ENCODE results near the gene SPAG17. TPM values are rescaled to one million over a fixed set of nuclear protein-coding genes. Genes with fewer than 3 reads are reported as not detected.

SPAG17 gene
- polyA plus RNA-seq, 1 donor from 2014 or later = 0.25 TPM

DNA sequence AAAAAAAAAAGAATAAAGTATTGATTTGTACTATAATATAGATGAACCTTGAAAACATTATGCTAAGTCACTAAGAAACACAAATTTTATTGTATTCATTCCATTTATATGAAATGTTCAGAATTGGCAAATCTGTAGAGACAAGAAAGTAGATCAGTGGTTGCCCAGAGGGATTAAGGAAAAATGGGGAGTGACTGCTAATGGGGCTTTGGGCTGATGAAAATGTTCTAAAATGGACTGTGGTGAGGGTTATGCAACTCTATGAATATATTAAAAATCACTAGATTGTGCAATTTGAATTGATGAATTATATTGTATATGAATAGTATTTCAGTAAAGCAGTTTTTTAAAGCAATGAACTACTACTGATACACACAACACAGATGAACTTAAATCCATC is 265.7 kb downstream of the SPAG17 start:
- H3F3A ChIP-seq (ENCODE audit: insufficient read depth, low read length, poor library complexity, severe bottlenecking) = no peaks in the 10 kb centered on the region
- TF ChIP-seq MXI1 (conservative IDR thresholded peaks at IDR 0.05; ENCODE audit: poor library complexity, severe bottlenecking) (no peak), RAD21 (conservative IDR thresholded peaks at IDR 0.05) (no peak), SMC3 (conservative IDR thresholded peaks at IDR 0.05; ENCODE audit: poor library complexity) (no peak), EZH2 (IDR thresholded peaks at IDR 0.05; ENCODE audit: borderline replicate concordance, insufficient read depth, low read length, poor library complexity, severe bottlenecking) (no peak), EP300 (conservative IDR thresholded peaks at IDR 0.05; ENCODE audit: poor library complexity, severe bottlenecking) (no peak), POLR2AphosphoS5 (IDR thresholded peaks at IDR 0.05) (no peak), TAF1 (IDR thresholded peaks at IDR 0.05; ENCODE audit: low read depth) (no peak)
- TF ChIP-seq, protein P1, sequence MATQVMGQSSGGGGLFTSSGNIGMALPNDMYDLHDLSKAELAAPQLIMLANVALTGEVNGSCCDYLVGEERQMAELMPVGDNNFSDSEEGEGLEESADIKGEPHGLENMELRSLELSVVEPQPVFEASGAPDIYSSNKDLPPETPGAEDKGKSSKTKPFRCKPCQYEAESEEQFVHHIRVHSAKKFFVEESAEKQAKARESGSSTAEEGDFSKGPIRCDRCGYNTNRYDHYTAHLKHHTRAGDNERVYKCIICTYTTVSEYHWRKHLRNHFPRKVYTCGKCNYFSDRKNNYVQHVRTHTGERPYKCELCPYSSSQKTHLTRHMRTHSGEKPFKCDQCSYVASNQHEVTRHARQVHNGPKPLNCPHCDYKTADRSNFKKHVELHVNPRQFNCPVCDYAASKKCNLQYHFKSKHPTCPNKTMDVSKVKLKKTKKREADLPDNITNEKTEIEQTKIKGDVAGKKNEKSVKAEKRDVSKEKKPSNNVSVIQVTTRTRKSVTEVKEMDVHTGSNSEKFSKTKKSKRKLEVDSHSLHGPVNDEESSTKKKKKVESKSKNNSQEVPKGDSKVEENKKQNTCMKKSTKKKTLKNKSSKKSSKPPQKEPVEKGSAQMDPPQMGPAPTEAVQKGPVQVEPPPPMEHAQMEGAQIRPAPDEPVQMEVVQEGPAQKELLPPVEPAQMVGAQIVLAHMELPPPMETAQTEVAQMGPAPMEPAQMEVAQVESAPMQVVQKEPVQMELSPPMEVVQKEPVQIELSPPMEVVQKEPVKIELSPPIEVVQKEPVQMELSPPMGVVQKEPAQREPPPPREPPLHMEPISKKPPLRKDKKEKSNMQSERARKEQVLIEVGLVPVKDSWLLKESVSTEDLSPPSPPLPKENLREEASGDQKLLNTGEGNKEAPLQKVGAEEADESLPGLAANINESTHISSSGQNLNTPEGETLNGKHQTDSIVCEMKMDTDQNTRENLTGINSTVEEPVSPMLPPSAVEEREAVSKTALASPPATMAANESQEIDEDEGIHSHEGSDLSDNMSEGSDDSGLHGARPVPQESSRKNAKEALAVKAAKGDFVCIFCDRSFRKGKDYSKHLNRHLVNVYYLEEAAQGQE (IDR thresholded peaks at IDR 0.05; ENCODE audit: borderline replicate concordance) = no peak
- TF ChIP-seq, protein P2, sequence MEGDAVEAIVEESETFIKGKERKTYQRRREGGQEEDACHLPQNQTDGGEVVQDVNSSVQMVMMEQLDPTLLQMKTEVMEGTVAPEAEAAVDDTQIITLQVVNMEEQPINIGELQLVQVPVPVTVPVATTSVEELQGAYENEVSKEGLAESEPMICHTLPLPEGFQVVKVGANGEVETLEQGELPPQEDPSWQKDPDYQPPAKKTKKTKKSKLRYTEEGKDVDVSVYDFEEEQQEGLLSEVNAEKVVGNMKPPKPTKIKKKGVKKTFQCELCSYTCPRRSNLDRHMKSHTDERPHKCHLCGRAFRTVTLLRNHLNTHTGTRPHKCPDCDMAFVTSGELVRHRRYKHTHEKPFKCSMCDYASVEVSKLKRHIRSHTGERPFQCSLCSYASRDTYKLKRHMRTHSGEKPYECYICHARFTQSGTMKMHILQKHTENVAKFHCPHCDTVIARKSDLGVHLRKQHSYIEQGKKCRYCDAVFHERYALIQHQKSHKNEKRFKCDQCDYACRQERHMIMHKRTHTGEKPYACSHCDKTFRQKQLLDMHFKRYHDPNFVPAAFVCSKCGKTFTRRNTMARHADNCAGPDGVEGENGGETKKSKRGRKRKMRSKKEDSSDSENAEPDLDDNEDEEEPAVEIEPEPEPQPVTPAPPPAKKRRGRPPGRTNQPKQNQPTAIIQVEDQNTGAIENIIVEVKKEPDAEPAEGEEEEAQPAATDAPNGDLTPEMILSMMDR (IDR thresholded peaks at IDR 0.05; ENCODE audit: poor library complexity, severe bottlenecking) = no peak
- no peak overlapping the region for H3K9ac ChIP-seq (ENCODE audit: low read length)
- no peak overlapping the region for H3K4me3 ChIP-seq (ENCODE audit: low read length)
- no peaks in the 10 kb centered on the region for H3K9me3 ChIP-seq (ENCODE audit: low read length)
- H3K36me3 ChIP-seq (ENCODE audit: insufficient read depth, low read length) = peaks cover 3% of the 10 kb centered on the region
- H2AFZ ChIP-seq (ENCODE audit: low read depth, low read length) = no peak overlapping the region
- H3K9me2 ChIP-seq (ENCODE audit: insufficient read depth, low read length) = no peaks in the 10 kb centered on the region
- H3K27ac ChIP-seq (ENCODE audit: low read length) = no peak overlapping the region
- H4K20me1 ChIP-seq (ENCODE audit: insufficient read depth) = no peaks in the 10 kb centered on the region
- H3K4me2 ChIP-seq (ENCODE audit: low read length) = no peak overlapping the region
- H3K27me3 ChIP-seq (ENCODE audit: insufficient read depth, low read depth, low read length) = no peaks in the 10 kb centered on the region
- peaks cover 11% of the 10 kb centered on the region for H3K79me2 ChIP-seq (replicated peaks; ENCODE audit: insufficient read depth, low read length)

DNA sequence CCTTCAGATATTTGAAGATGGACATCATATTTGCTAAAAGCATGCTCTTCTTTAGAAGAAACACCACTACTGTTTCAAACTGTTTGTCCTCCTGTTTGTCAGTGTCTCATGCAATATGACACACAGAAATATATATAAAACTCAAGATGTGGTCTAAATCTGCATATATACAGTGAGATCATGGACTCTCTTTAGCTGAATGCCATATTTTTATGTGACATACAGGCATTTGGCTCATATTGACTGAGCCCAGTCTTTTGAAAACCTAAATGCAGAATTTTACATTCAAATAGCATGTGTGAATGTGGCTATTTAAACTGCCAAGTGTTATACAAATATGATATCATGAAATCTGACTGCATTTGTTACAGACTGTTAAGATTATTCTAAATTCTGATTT is 274.0 kb downstream of the SPAG17 start:
- Histone ChIP-seq H3K9ac (ENCODE audit: low read length) (no peak overlapping the region), H3K4me2 (ENCODE audit: low read length) (no peak overlapping the region), H3K4me3 (ENCODE audit: low read length) (no peak overlapping the region), H3K27me3 (ENCODE audit: insufficient read depth, low read depth, low read length) (no peaks in the 10 kb centered on the region), H3K27ac (ENCODE audit: low read length) (no peak overlapping the region), H4K20me1 (ENCODE audit: insufficient read depth) (no peaks in the 10 kb centered on the region), H3K9me2 (ENCODE audit: insufficient read depth, low read length) (no peaks in the 10 kb centered on the region), H3F3A (ENCODE audit: insufficient read depth, low read length, poor library complexity, severe bottlenecking) (no peaks in the 10 kb centered on the region), H2AFZ (ENCODE audit: low read depth, low read length) (no peak overlapping the region), H3K36me3 (ENCODE audit: insufficient read depth, low read length) (peaks cover 9% of the 10 kb centered on the region), H3K9me3 (ENCODE audit: low read length) (no peaks in the 10 kb centered on the region), H3K79me2 (replicated peaks; ENCODE audit: insufficient read depth, low read length) (no peaks in the 10 kb centered on the region)
- TF ChIP-seq RAD21 (conservative IDR thresholded peaks at IDR 0.05) (no peak), EP300 (conservative IDR thresholded peaks at IDR 0.05; ENCODE audit: poor library complexity, severe bottlenecking) (no peak), TAF1 (IDR thresholded peaks at IDR 0.05; ENCODE audit: low read depth) (no peak), SMC3 (conservative IDR thresholded peaks at IDR 0.05; ENCODE audit: poor library complexity) (no peak)
- TF ChIP-seq, protein P1 (IDR thresholded peaks at IDR 0.05; ENCODE audit: borderline replicate concordance) = no peak

All from neural cell (in vitro differentiated cells).